HCT116 (cell line): ENCODE measurements around the gene SSTR3. TPM values are rescaled to one million over a fixed set of nuclear protein-coding genes. Genes with fewer than 3 reads are reported as not detected.

Experiments used
- ATAC-seq: fragments of 200-7000 bp; cut with Tn5 transposase; 2 replicates; pipeline ENCODE4 v1.9.1; 2020; ENCODE audit warnings: mild to moderate bottlenecking, moderate library complexity
- BruUV-seq: library from RNA; stranded (reverse); fragments of 400-500 nt; replicated peaks from 2 replicates; lab custom pipeline; 2021; lab: Mats Ljungman, UMichigan
- CTCF ChIA-PET: fragments of 300-600 bp; sonication (Branson Sonifier 250); formaldehyde crosslinking; loops from one replicate; lab custom pipeline; 2021; ENCODE audit warnings: antibody characterized with exemption; lab: Charles Lee
- POLR2A ChIA-PET: fragments of 300-600, 350-600 bp; sonication (Branson Sonifier 250); formaldehyde crosslinking; loops from one replicate; lab custom pipeline; 2021; ENCODE audit warnings: antibody characterized with exemption; lab: Charles Lee
- RAD21 ChIA-PET, 2 experiments: fragments of 300-600 bp; sonication (Branson Sonifier 250); formaldehyde crosslinking; loops; one replicate each; lab custom pipeline; 2023; ENCODE audit warnings: low total read pairs in 2 of 2; ENCODE audit not compliant: uncharacterized antibody in 2 of 2, unreplicated experiment in 2 of 2, low non-redundant PET in 1 of 2; lab: Charles Lee
- DNase-seq: peaks from one replicate; pipeline ENCODE4 v3.0.0-alpha.2; 2010; ENCODE audit warnings: low read depth, low spot score
- H2AFZ ChIP-seq: fragments of 200-600 bp; shearing (Covaris generic), sonication (generic); 2 replicates; pipeline ENCODE4 v1.6.1; 2017; ENCODE audit warnings: low read depth, mixed run types, mixed read lengths, antibody characterized with exemption, low read length; ENCODE audit not compliant: poor library complexity, severe bottlenecking
- H3K27ac ChIP-seq: 2 replicates; pipeline ENCODE4 v1.5.1; 2012; ENCODE audit warnings: low read depth, low read length
- H3K27me3 ChIP-seq: fragments of 200-600 bp; sonication (generic); 2 replicates; pipeline ENCODE4 v1.6.1; 2016; ENCODE audit warnings: mixed run types, low read length, mixed read lengths; ENCODE audit not compliant: insufficient read depth
- H3K36me3 ChIP-seq, 2 experiments: fragments of 200-500 bp in 1 of 2; fragments of 200-600 bp in 1 of 2; sonication (Bioruptor generic) in 1 of 2; sonication (generic) in 1 of 2; 2 replicates each; pipeline versions ENCODE4 v1.5.1 to v1.6.1; 2014 to 2016; ENCODE audit warnings: low read length in 2 of 2, inconsistent platforms in 1 of 2, mixed read lengths in 1 of 2, mixed run types in 1 of 2; ENCODE audit not compliant: insufficient read depth in 2 of 2, control insufficient read depth in 1 of 2
- H3K4me1 ChIP-seq, 2 experiments: fragments of 200-600 bp in 1 of 2; sonication (generic) in 1 of 2; 2 replicates each; pipeline versions ENCODE4 v1.5.1 to v1.6.1; 2012 to 2017; ENCODE audit warnings: low read length in 2 of 2, inconsistent platforms in 1 of 2, mild to moderate bottlenecking in 1 of 2, mixed read lengths in 1 of 2, mixed run types in 1 of 2, moderate library complexity in 1 of 2; ENCODE audit not compliant: insufficient read depth in 2 of 2, control insufficient read depth in 1 of 2
- H3K4me2 ChIP-seq: fragments of 200-600 bp; sonication (generic); 2 replicates; pipeline ENCODE4 v1.6.1; 2017; ENCODE audit warnings: mixed run types, low read length, mixed read lengths
- H3K4me3 ChIP-seq, 2 experiments: fragments of 200-600 bp in 1 of 2; sonication (generic) in 1 of 2; replicated peaks in 1 of 2; 2 replicates each; pipeline ENCODE4 v1.5.1; 2011 to 2016; ENCODE audit warnings: low read length in 2 of 2, control low read depth in 1 of 2, low read depth in 1 of 2, mild to moderate bottlenecking in 1 of 2, mixed read lengths in 1 of 2, mixed run types in 1 of 2
- H3K79me2 ChIP-seq: fragments of 200-600 bp; sonication (generic); 2 replicates; pipeline ENCODE4 v1.6.1; 2017; ENCODE audit warnings: mild to moderate bottlenecking, mixed run types, low read length, moderate library complexity, mixed read lengths; ENCODE audit not compliant: insufficient read depth
- H3K9ac ChIP-seq: fragments of 200-600 bp; sonication (generic); 2 replicates; pipeline ENCODE4 v1.6.1; 2016; ENCODE audit warnings: low read length, mixed read lengths
- H3K9me2 ChIP-seq: fragments of 200-600 bp; sonication (generic), shearing (Covaris generic); 2 replicates; pipeline ENCODE4 v1.6.1; 2017; ENCODE audit warnings: mixed run types, mild to moderate bottlenecking, moderate library complexity; ENCODE audit not compliant: insufficient read depth
- H3K9me3 ChIP-seq, 2 experiments: fragments of 200-500 bp in 1 of 2; fragments of 200-600 bp in 1 of 2; sonication (Bioruptor generic) in 1 of 2; sonication (generic) in 1 of 2; 2 replicates each; pipeline ENCODE4 v1.6.1; 2014 to 2017; ENCODE audit warnings: low read length in 2 of 2, mixed read lengths in 2 of 2, inconsistent platforms in 1 of 2, low read depth in 1 of 2, mild to moderate bottlenecking in 1 of 2, mixed run types in 1 of 2, moderate library complexity in 1 of 2; ENCODE audit not compliant: control insufficient read depth in 1 of 2, insufficient read depth in 1 of 2
- H4K20me1 ChIP-seq: fragments of 200-600 bp; sonication (generic), shearing (Covaris generic); 2 replicates; pipeline ENCODE4 v1.6.1; 2017; ENCODE audit warnings: mixed run types, mild to moderate bottlenecking, moderate library complexity; ENCODE audit not compliant: insufficient read depth
- EGR1 ChIP-seq: IDR thresholded peaks from 2 replicates; pipeline ENCODE4 v1.6.1; 2012; ENCODE audit warnings: low read depth
- EZH2 ChIP-seq: fragments of 200-600 bp; sonication (generic); IDR thresholded peaks from 2 replicates; pipeline ENCODE4 v1.6.1; 2017; ENCODE audit warnings: antibody characterized with exemption, mixed run types
- EZH2phosphoT487 ChIP-seq: fragments of 200-600 bp; IDR thresholded peaks from 2 replicates; pipeline ENCODE4 v1.6.1; 2018; ENCODE audit warnings: antibody characterized with exemption, borderline replicate concordance
- FOSL1 ChIP-seq: IDR thresholded peaks from 2 replicates; pipeline ENCODE4 v1.6.1; 2012; ENCODE audit warnings: low read depth
- JUND ChIP-seq: IDR thresholded peaks from 2 replicates; pipeline ENCODE4 v1.6.1; 2012
- MAX ChIP-seq: IDR thresholded peaks from 2 replicates; pipeline ENCODE4 v1.6.1; 2012
- POLR2AphosphoS5 ChIP-seq: IDR thresholded peaks from 2 replicates; pipeline ENCODE4 v1.6.1; 2011; ENCODE audit warnings: mild to moderate bottlenecking, low read depth, low read length, moderate library complexity
- RAD21 ChIP-seq: IDR thresholded peaks from 2 replicates; pipeline ENCODE4 v1.6.1; 2012; ENCODE audit warnings: low read depth, mild to moderate bottlenecking
- SP1 ChIP-seq: IDR thresholded peaks from 2 replicates; pipeline ENCODE4 v1.6.1; 2012; ENCODE audit warnings: low read depth
- SRF ChIP-seq: IDR thresholded peaks from 2 replicates; pipeline ENCODE4 v1.6.1; 2012; ENCODE audit warnings: low read depth
- TCF7L2 ChIP-seq: IDR thresholded peaks from 2 replicates; pipeline ENCODE4 v1.7.0; 2011; ENCODE audit warnings: borderline replicate concordance, inconsistent platforms; ENCODE audit not compliant: insufficient read depth, insufficient read length; ENCODE audit errors: extremely low read depth
- YY1 ChIP-seq: IDR thresholded peaks from 2 replicates; pipeline ENCODE4 v1.6.1; 2011; ENCODE audit warnings: low read length, low read depth, moderate library complexity, mild to moderate bottlenecking; ENCODE audit not compliant: insufficient replicate concordance; ENCODE audit errors: extremely low read depth
- ZBTB33 ChIP-seq: IDR thresholded peaks from 2 replicates; pipeline ENCODE4 v1.6.1; 2011; ENCODE audit warnings: mild to moderate bottlenecking, low read length, moderate library complexity; ENCODE audit not compliant: insufficient replicate concordance; ENCODE audit errors: extremely low read depth
- ZFX ChIP-seq: fragments of 450-650 bp; IDR thresholded peaks from 2 replicates; pipeline ENCODE4 v1.6.1; 2017
- ZNF274 ChIP-seq: fragments of 200-500 bp; sonication (Bioruptor generic); IDR thresholded peaks from 2 replicates; pipeline ENCODE4 v1.6.1; 2014; ENCODE audit warnings: mild to moderate bottlenecking, low read depth, low read length, inconsistent platforms
- intact Hi-C: fragments of 100-400 bp; cut with micrococcal nuclease; formaldehyde crosslinking; loops from 2 replicates; pipeline ENCODE4 v1.10.0; 2022
- total RNA-seq: library from RNA; stranded (reverse); gene quantifications from one replicate; pipeline ENCODE4 v1.2.1, GENCODE V29; 2021; ENCODE audit not compliant: unreplicated experiment

Gene SSTR3
- total RNA-seq, 1 experiment from 2014 or later, result not detected

- no peak overlapping the region for H2AFZ ChIP-seq
- DNase-seq, result no peak
- no peaks in the 10 kb centered on the region for H3K36me3 ChIP-seq
- H4K20me1 ChIP-seq, result no peaks in the 10 kb centered on the region
- H3K9ac ChIP-seq, result no peak overlapping the region
- POLR2A ChIA-PET, result interaction anchor here (2.3 kb wide), 1 partner anchor 8 kb away, joined by 12 read pairs; the partner anchor contains the start of gene C1QTNF6
- CTCF ChIA-PET, result no interaction called here
- no peaks in the 10 kb centered on the region for H3K27me3 ChIP-seq
- H3K27ac ChIP-seq, result no peak overlapping the region
- peaks cover 2 to 18% of the 10 kb centered on the region in 2 experiments; a peak in 3 of 4 replicates for H3K4me1 ChIP-seq
- no peak overlapping the region for H3K4me3 ChIP-seq
- H3K9me2 ChIP-seq, result no peaks in the 10 kb centered on the region
- H3K9me3 ChIP-seq, result no peaks in the 10 kb centered on the region
- intact Hi-C loops, result no loop called here
- TF ChIP-seq MAX (no peak), ZFX (no peak), ZBTB33 (no peak), EGR1 (no peak), EZH2phosphoT487 (no peak), SP1 (no peak), YY1 (no peak), JUND (no peak), SRF (no peak), ZNF274 (no peak), RAD21 (no peak), TCF7L2 (no peak), POLR2AphosphoS5 (no peak), FOSL1 (no peak), EZH2 (no peak)
- no TSS peak for BruUV-seq
- ATAC-seq, result no peak
- no peak overlapping the region for H3K4me2 ChIP-seq
- RAD21 ChIA-PET, result no interaction called here
- no peaks in the 10 kb centered on the region for H3K79me2 ChIP-seq
Measured at GRCh38 chr22:37179126-37179470, 33.2 kb downstream of the SSTR3 start.
